OCI-LY3 (cell line): Measurements from ENCODE around the gene BBS1.

Source experiments
- CTCF ChIP-seq: fragments of 200-600, 300-600 bp; sonication (generic); IDR thresholded peaks from 2 replicates; pipeline ENCODE4 v1.5.1; 2014; ENCODE audit warnings: antibody characterized with exemption, low read length, low read depth
- EZH2phosphoT487 ChIP-seq: fragments of 200-600 bp; shearing (Covaris generic); IDR thresholded peaks from 2 replicates; pipeline ENCODE4 v1.6.1; 2018; ENCODE audit warnings: antibody characterized with exemption, mixed run types, low read depth

GRCh38 chr11:66539170-66539869 lies 28.9 kb downstream of the BBS1 start:
- TF ChIP-seq CTCF (no peak), EZH2phosphoT487 (no peak)
